ENCODE data around the gene ENSA. TPM values are rescaled to one million over a fixed set of nuclear protein-coding genes. Genes with fewer than 3 reads are reported as not detected.
"Not testable (repeated sequence)": the region's sequence is repeated elsewhere in the genome, so short reads cannot be mapped to it uniquely, and the experiment has no call there.

Gene ENSA
- total and polyA plus RNA-seq, 3 donors from 2014 or later, result 76.5 to 104 (median 84.5) TPM

DNA sequence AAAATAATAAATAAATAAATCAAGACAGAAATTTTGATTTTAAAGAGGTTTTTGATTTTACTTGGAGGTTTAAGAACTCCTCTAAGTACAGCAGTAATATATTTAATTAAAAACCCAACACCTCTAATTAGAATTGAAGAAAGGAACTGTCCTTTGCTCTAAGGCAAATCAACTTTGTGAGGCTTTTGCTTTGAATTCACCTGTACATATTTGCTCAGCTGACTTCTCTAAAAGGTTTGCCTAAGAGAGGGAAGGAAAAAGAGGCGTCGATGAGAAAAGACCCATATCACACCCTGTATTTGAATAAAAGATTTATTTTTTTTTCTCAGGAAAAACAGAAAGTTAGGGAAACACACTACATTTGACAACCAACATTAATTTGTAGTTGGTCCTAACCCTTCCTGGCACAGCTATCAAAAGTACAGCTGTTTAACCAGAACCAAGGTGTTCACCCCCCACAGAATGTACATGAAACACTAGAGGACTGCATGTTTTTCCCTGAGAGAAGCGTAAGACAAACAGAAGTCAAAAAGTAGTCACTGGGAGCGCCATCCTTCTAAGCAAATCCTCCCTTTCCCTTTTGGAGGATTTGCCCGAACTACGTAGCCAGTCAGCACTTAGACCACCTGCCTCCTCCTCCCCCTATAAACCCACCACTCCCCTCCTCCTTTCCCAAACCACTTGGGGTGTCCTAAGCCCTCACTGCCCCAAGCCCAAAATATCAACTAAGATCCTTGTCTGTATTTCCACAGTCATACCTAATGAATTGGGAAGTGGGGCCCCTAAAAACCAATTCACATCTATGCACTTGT is 54.9 kb downstream of the ENSA start:
- H3K9me3 ChIP-seq, result no peaks in the 10 kb centered on the region
- peaks cover 39% of the 10 kb centered on the region for H3K4me1 ChIP-seq
- WGBS, 2 donors, result 57 to 67% methylated on average over 6 of the region's 6 CpGs
- no peaks in the 10 kb centered on the region for H3K36me3 ChIP-seq (ENCODE audit: low read depth, missing control alignments)
- peak overlapping the region; percentile 100 for H3K27ac ChIP-seq
- intact Hi-C loops (cut with DNase I; ENCODE audit: low total_unique reads), result no loop called here
- no peak overlapping the region for H3K4me3 ChIP-seq
- no peak for DNase-seq
- no peaks in the 10 kb centered on the region for H3K27me3 ChIP-seq
- TF ChIP-seq, protein P1, sequence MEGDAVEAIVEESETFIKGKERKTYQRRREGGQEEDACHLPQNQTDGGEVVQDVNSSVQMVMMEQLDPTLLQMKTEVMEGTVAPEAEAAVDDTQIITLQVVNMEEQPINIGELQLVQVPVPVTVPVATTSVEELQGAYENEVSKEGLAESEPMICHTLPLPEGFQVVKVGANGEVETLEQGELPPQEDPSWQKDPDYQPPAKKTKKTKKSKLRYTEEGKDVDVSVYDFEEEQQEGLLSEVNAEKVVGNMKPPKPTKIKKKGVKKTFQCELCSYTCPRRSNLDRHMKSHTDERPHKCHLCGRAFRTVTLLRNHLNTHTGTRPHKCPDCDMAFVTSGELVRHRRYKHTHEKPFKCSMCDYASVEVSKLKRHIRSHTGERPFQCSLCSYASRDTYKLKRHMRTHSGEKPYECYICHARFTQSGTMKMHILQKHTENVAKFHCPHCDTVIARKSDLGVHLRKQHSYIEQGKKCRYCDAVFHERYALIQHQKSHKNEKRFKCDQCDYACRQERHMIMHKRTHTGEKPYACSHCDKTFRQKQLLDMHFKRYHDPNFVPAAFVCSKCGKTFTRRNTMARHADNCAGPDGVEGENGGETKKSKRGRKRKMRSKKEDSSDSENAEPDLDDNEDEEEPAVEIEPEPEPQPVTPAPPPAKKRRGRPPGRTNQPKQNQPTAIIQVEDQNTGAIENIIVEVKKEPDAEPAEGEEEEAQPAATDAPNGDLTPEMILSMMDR (IDR thresholded peaks at IDR 0.05), result no peak
- no peak for TF ChIP-seq POLR2A (IDR thresholded peaks at IDR 0.05)

DNA sequence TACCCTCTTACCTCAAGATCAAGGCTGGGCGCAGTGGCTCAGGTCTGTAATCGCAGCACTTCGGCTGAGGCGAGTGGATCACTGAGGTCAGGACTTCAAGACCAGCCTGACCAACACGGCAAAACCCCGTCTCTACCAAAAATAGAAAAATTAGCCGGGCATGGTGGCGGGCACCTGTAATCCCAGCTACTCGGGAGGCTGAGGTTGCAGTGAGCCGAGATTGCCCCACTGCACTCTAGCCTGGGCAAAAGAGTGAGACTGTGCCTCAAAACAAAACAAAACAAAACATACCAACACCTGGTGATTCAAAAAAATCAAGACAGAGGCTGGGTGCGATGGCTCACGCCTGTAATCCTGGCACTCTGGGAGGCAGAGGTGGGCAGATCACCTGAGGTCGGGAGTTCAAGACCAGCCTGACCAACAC is 55.8 kb downstream of the ENSA start:
- H3K36me3 ChIP-seq (ENCODE audit: low read depth, missing control alignments), result not testable (repeated sequence)

DNA sequence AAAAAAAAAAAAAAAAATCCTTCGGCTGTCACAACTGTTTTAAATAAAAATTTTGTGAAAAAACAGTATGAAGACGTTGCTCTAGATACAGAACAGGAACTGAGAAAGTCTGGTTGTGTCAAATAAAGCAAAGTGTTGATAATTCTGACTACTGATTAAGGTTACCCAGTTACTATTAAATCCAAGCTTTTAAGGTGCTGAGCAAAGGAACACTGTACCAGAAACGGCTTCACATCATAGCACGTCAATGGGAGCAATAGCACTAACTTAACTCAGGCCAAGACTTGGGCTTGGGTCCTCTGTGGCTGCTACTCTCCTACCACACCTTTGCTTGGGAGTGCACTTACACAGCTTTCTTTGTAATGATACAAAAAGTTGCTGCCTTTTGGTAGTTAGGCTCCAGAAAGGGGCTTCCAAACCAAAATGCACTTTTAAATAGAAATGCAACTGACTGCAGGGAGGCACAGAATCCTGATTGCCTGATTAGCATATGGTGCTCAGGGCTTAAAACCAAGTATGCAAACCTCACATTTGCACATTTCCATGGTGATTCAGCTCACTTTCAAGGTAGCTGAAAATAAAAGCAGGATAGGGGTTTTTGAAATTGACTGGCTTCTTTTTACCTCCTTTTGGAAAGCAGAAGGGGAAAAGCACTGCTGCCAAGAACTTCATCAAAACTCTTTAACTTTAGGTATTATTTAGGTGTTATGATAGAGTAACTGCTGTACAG is 56.3 kb downstream of the ENSA start:
- 52 to 53% methylated on average over 4 of the region's 4 CpGs for WGBS, 2 donors
- Histone ChIP-seq H3K27me3 (no peaks in the 10 kb centered on the region), H3K36me3 (ENCODE audit: low read depth, missing control alignments) (no peaks in the 10 kb centered on the region), H3K27ac (peak overlapping the region in 1 of 2 donors; percentile 97), H3K9me3 (no peaks in the 10 kb centered on the region), H3K4me3 (no peak overlapping the region), H3K4me1 (peaks cover 52% of the 10 kb centered on the region)
- intact Hi-C loops (cut with DNase I; ENCODE audit: low total_unique reads), result no loop called here
- DNase-seq, result no peak
- TF ChIP-seq, protein P1 (IDR thresholded peaks at IDR 0.05), result no peak
- no peak for TF ChIP-seq POLR2A (IDR thresholded peaks at IDR 0.05)

More for the DNA sequence above, 55.8 kb downstream of the ENSA start:
- peaks cover 47% of the 10 kb centered on the region for H3K4me1 ChIP-seq
- DNase-seq; H3K4me3 ChIP-seq; H3K9me3 ChIP-seq; intact Hi-C loops (cut with DNase I; ENCODE audit: low total_unique reads); H3K27me3 ChIP-seq: not testable (repeated sequence)
- H3K27ac ChIP-seq, result peak overlapping the region in 1 of 2 donors; percentile 100
- WGBS, 2 donors, result 81 to 91% methylated on average over 13 of the region's 13 CpGs

Small RNA genes within 50 kb of the gene (small RNA-seq; reads per million reads assigned to genes)
- 0 reads per million in 2 donors for gene RF00015
- gene RF00561, result 0 reads per million in 2 donors

Other genes starting within 250 kb of the ENSA start
- 10 to 100 TPM; 35.7 to 39.7 TPM for gene TARS2, start 142.2 kb downstream of the ENSA start, total RNA-seq
- gene TARS2, start 142.2 kb downstream of the ENSA start, polyA plus RNA-seq (ENCODE audit: insufficient read depth, low read depth, low replicate concordance), result 35.4 TPM
- 1 to 10 TPM; 4.6 to 5.0 TPM for gene ECM1, start 121.5 kb downstream of the ENSA start, total RNA-seq
- 16.9 TPM for gene ECM1, start 121.5 kb downstream of the ENSA start, polyA plus RNA-seq (ENCODE audit: insufficient read depth, low read depth, low replicate concordance)
- gene FALEC, start 113.9 kb downstream of the ENSA start, total RNA-seq, result 1 to 10 TPM in 1 of 2 donors, not detected in 1; 1.3 TPM
- not detected for gene FALEC, start 113.9 kb downstream of the ENSA start, polyA plus RNA-seq (ENCODE audit: insufficient read depth, low read depth, low replicate concordance)
- 1 to 10 TPM; 8.9 to 10.0 TPM for gene ADAMTSL4, start 80.2 kb downstream of the ENSA start, total RNA-seq
- 14.2 TPM for gene ADAMTSL4, start 80.2 kb downstream of the ENSA start, polyA plus RNA-seq (ENCODE audit: insufficient read depth, low read depth, low replicate concordance)
- 100 to 1,000 TPM in 1 of 2 donors, 10 to 100 TPM in 1; 94.1 to 111 TPM for gene MCL1, start 50.0 kb downstream of the ENSA start, total RNA-seq
- 112 TPM for gene MCL1, start 50.0 kb downstream of the ENSA start, polyA plus RNA-seq (ENCODE audit: insufficient read depth, low read depth, low replicate concordance)
- 10 to 100 TPM; 18.7 to 19.9 TPM for gene GOLPH3L, start 67.5 kb upstream of the ENSA start, total RNA-seq
- gene GOLPH3L, start 67.5 kb upstream of the ENSA start, polyA plus RNA-seq (ENCODE audit: insufficient read depth, low read depth, low replicate concordance), result 26.8 TPM
- 10 to 100 TPM; 56.6 to 89.9 TPM for gene HORMAD1, start 91.3 kb upstream of the ENSA start, total RNA-seq
- gene HORMAD1, start 91.3 kb upstream of the ENSA start, polyA plus RNA-seq (ENCODE audit: insufficient read depth, low read depth, low replicate concordance), result 164 TPM
- 1 to 10 TPM; 7.4 to 9.2 TPM for gene CTSS, start 136.2 kb upstream of the ENSA start, total RNA-seq
- 61.0 TPM for gene CTSS, start 136.2 kb upstream of the ENSA start, polyA plus RNA-seq (ENCODE audit: insufficient read depth, low read depth, low replicate concordance)
- 10 to 100 TPM; 15.4 to 24.7 TPM for gene CTSK, start 178.6 kb upstream of the ENSA start, total RNA-seq
- gene CTSK, start 178.6 kb upstream of the ENSA start, polyA plus RNA-seq (ENCODE audit: insufficient read depth, low read depth, low replicate concordance), result 56.9 TPM
- 10 to 100 TPM; 81.3 to 94.2 TPM for gene ARNT, start 247.0 kb upstream of the ENSA start, total RNA-seq
- 43.1 TPM for gene ARNT, start 247.0 kb upstream of the ENSA start, polyA plus RNA-seq (ENCODE audit: insufficient read depth, low read depth, low replicate concordance)

All from testis (tissue), 3 donors.